HepG2 (cell line): ENCODE results near the gene CD7. TPM values are rescaled to one million over a fixed set of nuclear protein-coding genes. Genes with fewer than 3 reads are reported as not detected.

ENCODE experiments used
- ATF4 ChIP-seq, 2 experiments: fragments of 450-650 bp in 1 of 2; sonication (generic) in 1 of 2; formaldehyde crosslinking; IDR thresholded peaks; 2 replicates each; pipeline versions ENCODE4 v1.5.0 to v1.8.0; 2020 to 2022; ENCODE audit warnings: mild to moderate bottlenecking in 1 of 2, missing genetic modification reagents in 1 of 2
- CREB3 ChIP-seq: sonication (generic); formaldehyde crosslinking; IDR thresholded peaks from 2 replicates; pipeline ENCODE4 v1.5.0; 2020; ENCODE audit warnings: missing genetic modification reagents
- DBP ChIP-seq: sonication (generic); formaldehyde crosslinking; IDR thresholded peaks from 2 replicates; pipeline ENCODE4 v1.4.0; 2020; ENCODE audit warnings: missing genetic modification reagents; ENCODE audit errors: not compliant biosample characterization
- FOXK1 ChIP-seq: sonication (generic); formaldehyde crosslinking; IDR thresholded peaks from 2 replicates; pipeline ENCODE4 v1.4.0; 2020; ENCODE audit warnings: low read depth, missing genetic modification reagents, borderline replicate concordance
- HMGXB4 ChIP-seq, 2 experiments: sonication (generic) in 1 of 2; formaldehyde crosslinking in 1 of 2; IDR thresholded peaks; 2 replicates each; pipeline versions ENCODE4 v1.4.0 to v1.6.1; 2018 to 2020; ENCODE audit warnings: missing genetic modification reagents in 2 of 2, borderline replicate concordance in 1 of 2, low read depth in 1 of 2, mild to moderate bottlenecking in 1 of 2, missing biosample characterization in 1 of 2
- KLF11 ChIP-seq: IDR thresholded peaks from 2 replicates; pipeline ENCODE4 v1.6.1; 2016; ENCODE audit warnings: missing compliant biosample characterization
- PRDM10 ChIP-seq: sonication (generic); formaldehyde crosslinking; IDR thresholded peaks from 2 replicates; pipeline ENCODE4 v1.4.0; 2020; ENCODE audit warnings: low read depth, missing genetic modification reagents
- SKI ChIP-seq: fragments of 450-650 bp; IDR thresholded peaks from one replicate; pipeline ENCODE4 v1.6.1; 2018; ENCODE audit warnings: mild to moderate bottlenecking; ENCODE audit not compliant: partially characterized antibody
- TARDBP ChIP-seq: sonication (generic); formaldehyde crosslinking; IDR thresholded peaks from 2 replicates; pipeline ENCODE4 v1.8.0; 2022; ENCODE audit warnings: mild to moderate bottlenecking, missing genetic modification reagents
- TFDP1 ChIP-seq: IDR thresholded peaks from 2 replicates; pipeline ENCODE4 v1.6.1; 2016; ENCODE audit warnings: missing compliant biosample characterization, missing genetic modification reagents, borderline replicate concordance
- ZBTB33 ChIP-seq: sonication (generic); formaldehyde crosslinking; IDR thresholded peaks from 2 replicates; pipeline ENCODE4 v1.4.0; 2020; ENCODE audit warnings: missing genetic modification reagents
- ZIK1 ChIP-seq: sonication (generic); formaldehyde crosslinking; IDR thresholded peaks from 2 replicates; pipeline ENCODE4 v1.5.0; 2020; ENCODE audit warnings: mild to moderate bottlenecking, low read depth, missing genetic modification reagents, borderline replicate concordance
- ZNF124 ChIP-seq: sonication (generic); formaldehyde crosslinking; IDR thresholded peaks from 2 replicates; pipeline ENCODE4 v1.4.0; 2020; ENCODE audit warnings: missing genetic modification reagents
- ZNF543 ChIP-seq: sonication (generic); formaldehyde crosslinking; IDR thresholded peaks from 2 replicates; pipeline ENCODE4 v1.4.0; 2020; ENCODE audit warnings: mild to moderate bottlenecking, missing genetic modification reagents
- polyA plus RNA-seq, 8 experiments: library from polyadenylated mRNA; depleted of rRNA in 3 of 8; stranded (reverse) in 7 of 8; unstranded in 1 of 8; fragments of >200 nt; fragmentation: Illumina TruSeq in 4 of 8; extraction: Trizol in 4 of 8; gene quantifications; 2 replicates each; pipeline versions ENCODE4 v1.2.1 to v1.2.3, GENCODE V29; 2011 to 2016; ENCODE audit warnings: low read depth in 4 of 8, missing spikeins in 1 of 8, mixed read lengths in 1 of 8; ENCODE audit not compliant: insufficient read depth in 1 of 8
- total RNA-seq, 5 experiments: library from RNA; depleted of rRNA; stranded (reverse); fragments of >200 nt; fragmentation: Illumina TruSeq; extraction: Trizol; gene quantifications; 2 replicates each; pipeline ENCODE4 v1.2.3, GENCODE V29; 2016; ENCODE audit warnings: low read depth in 1 of 5

CD7 gene
- total and polyA plus RNA-seq, 2 of the 13 experiments (the other 11 are each of a cell fraction or from before 2014, with no cell fraction given): 67.6 to 76.4 TPM

- peak; percentile 88 for TF ChIP-seq ZIK1 (CRISPR knock-in tag)
- TF ChIP-seq ZNF543: peak; percentile 98
- peak; percentile 73 to 91; a peak in 3 of 4 replicates for TF ChIP-seq HMGXB4 (CRISPR knock-in tag; IDR thresholded peaks at IDR 0.05; ENCODE audit: borderline replicate concordance in 1 of 2, low read depth in 1 of 2)
- TF ChIP-seq ZBTB33 (CRISPR knock-in tag): 0 out of 2 replicates have a peak, but pooled peaks have one; percentile 54
- peak; percentile 67; the same call in 1 of the 2 replicates for TF ChIP-seq KLF11
- TF ChIP-seq TARDBP (CRISPR knock-in tag): peak; percentile 76; the same call in 1 of the 2 replicates
- TF ChIP-seq PRDM10 (CRISPR knock-in tag): 0 out of 2 replicates have a peak, but pooled peaks have one; percentile 24
- peak; percentile 51; the same call in 1 of the 2 replicates for TF ChIP-seq FOXK1
- peak in 1 of 2 experiments; percentile 64; a peak in 1 of 4 replicates for TF ChIP-seq ATF4 (CRISPR knock-in tag; IDR thresholded peaks at IDR 0.05)
- TF ChIP-seq CREB3 (CRISPR knock-in tag): no peak
- peak; percentile 62 for TF ChIP-seq SKI
- no peak for TF ChIP-seq DBP
- TF ChIP-seq TFDP1: peak; percentile 64; the same call in 1 of the 2 replicates
- peak; percentile 82; the same call in 1 of the 2 replicates for TF ChIP-seq ZNF124 (CRISPR knock-in tag)
Measured at GRCh38 chr17:82273327-82274133, 43.9 kb downstream of the CD7 start, which contains the start of gene CSNK1D (continued).
